GM12878 (cell line): ENCODE data around the gene MBNL1. TPM values are rescaled to one million over a fixed set of nuclear protein-coding genes. Genes with fewer than 3 reads are reported as not detected.

Experiments
- ATAC-seq: fragments of 200-7000 bp; cut with Tn5 transposase; 3 replicates; pipeline ENCODE4 v1.9.1; 2020; ENCODE audit warnings: mild to moderate bottlenecking, moderate library complexity
- BruUV-seq: library from RNA; stranded (reverse); fragments of 400-500 nt; replicated peaks from 2 replicates; lab custom pipeline; 2021; lab: Mats Ljungman, UMichigan
- CTCF ChIA-PET: fragments of 300-600 bp; sonication (Branson Sonifier 250); formaldehyde crosslinking; extraction: SDS; loops from one replicate; lab custom pipeline; 2021; ENCODE audit warnings: inconsistent platforms; lab: Yijun Ruan, JAX
- POLR2A ChIA-PET: fragments of 350-600 bp; formaldehyde crosslinking; extraction: SDS; loops from one replicate; lab custom pipeline; 2021; ENCODE audit warnings: inconsistent platforms; lab: Charles Lee
- RAD21 ChIA-PET: fragments of 300-600 bp; sonication (Branson Sonifier 250); formaldehyde crosslinking; loops from one replicate; lab custom pipeline; 2023; ENCODE audit warnings: antibody characterized with exemption; ENCODE audit not compliant: unreplicated experiment; lab: Charles Lee
- SMC1A ChIA-PET: fragments of 300-600 bp; sonication (Branson Sonifier 250); formaldehyde crosslinking; loops from one replicate; lab custom pipeline; 2023; ENCODE audit not compliant: unreplicated experiment, uncharacterized antibody; lab: Charles Lee
- DNase-seq: peaks from one replicate; pipeline ENCODE4 v3.0.0-alpha.2; 2011; ENCODE audit warnings: low read depth, low spot score
- FAIRE-seq: peaks from 3 replicates; lab custom pipeline; 2011; peaks lifted over from hg19 to GRCh38; lab: Jason Lieb, UNC
- H2AFZ ChIP-seq: 2 replicates; pipeline ENCODE4 v1.6.0; 2011; ENCODE audit warnings: low read depth, low read length, control low read depth; ENCODE audit not compliant: control insufficient read depth
- H3K27ac ChIP-seq: 2 replicates; pipeline ENCODE4 v1.5.1; 2011; ENCODE audit warnings: control low read depth; ENCODE audit not compliant: control insufficient read depth, insufficient read depth
- H3K27me3 ChIP-seq, 2 experiments: replicated peaks in 1 of 2; 2 replicates each; pipeline versions ENCODE4 v1.6.0 to v1.6.1; 2011; ENCODE audit warnings: low read length in 1 of 2; ENCODE audit not compliant: control insufficient read depth in 2 of 2, insufficient read depth in 2 of 2
- H3K36me3 ChIP-seq, 2 experiments: 2 replicates each; pipeline ENCODE4 v1.5.1; 2011; ENCODE audit warnings: low read length in 1 of 2; ENCODE audit not compliant: control insufficient read depth in 2 of 2, insufficient read depth in 2 of 2
- H3K4me1 ChIP-seq: 2 replicates; pipeline ENCODE4 v1.6.1; 2011; ENCODE audit warnings: mild to moderate bottlenecking, low read length, moderate library complexity, mixed read lengths; ENCODE audit not compliant: control insufficient read depth, insufficient read depth
- H3K4me2 ChIP-seq: 2 replicates; pipeline ENCODE4 v1.6.0; 2011; ENCODE audit warnings: control low read depth; ENCODE audit not compliant: control insufficient read depth, insufficient read depth
- H3K4me3 ChIP-seq: fragments of 200-600 bp; sonication (generic); 2 replicates; pipeline ENCODE4 v1.5.1; 2016
- H3K79me2 ChIP-seq: 2 replicates; pipeline ENCODE4 v1.6.0; 2011; ENCODE audit warnings: low read length; ENCODE audit not compliant: control insufficient read depth, insufficient read depth
- H3K9ac ChIP-seq: 2 replicates; pipeline ENCODE4 v1.8.0; 2011; ENCODE audit warnings: low read length, control low read depth, mixed read lengths; ENCODE audit not compliant: control insufficient read depth, insufficient read depth
- H3K9me3 ChIP-seq: replicated peaks from 3 replicates; pipeline ENCODE4 v1.5.1; 2011; ENCODE audit warnings: mild to moderate bottlenecking, low read length; ENCODE audit not compliant: control insufficient read depth, insufficient read depth
- H4K20me1 ChIP-seq: 2 replicates; pipeline ENCODE4 v1.6.0; 2011; ENCODE audit not compliant: control insufficient read depth, insufficient read depth
- E2F8 ChIP-seq: fragments of 450-650 bp; IDR thresholded peaks from 2 replicates; pipeline ENCODE4 v1.6.1; 2018; ENCODE audit warnings: mild to moderate bottlenecking, low read depth, moderate library complexity; ENCODE audit not compliant: partially characterized antibody
- ELK1 ChIP-seq: IDR thresholded peaks from 2 replicates; pipeline ENCODE4 v1.6.1; 2012; ENCODE audit warnings: low read depth, low read length, improper control_type of control experiment
- WGBS: methylation state at CpG from one replicate; pipeline ENCODE4 v1.1.6; 2016; ENCODE audit warnings: low lambda C conversion rate; ENCODE audit not compliant: insufficient replicate concordance, insufficient coverage; ENCODE audit errors: missing lambda C conversion rate; 5-methylcytosine and 5-hydroxymethylcytosine counted together
- in situ Hi-C: fragments of 300-500 bp; cut with MboI; formaldehyde crosslinking; loops from 9 replicates; pipeline ENCODE4 v1.14.3; 2018; ENCODE audit warnings: mixed read lengths
- intact Hi-C: fragments of 100-400 bp; cut with micrococcal nuclease; formaldehyde crosslinking; loops from one replicate; pipeline ENCODE4 v1.14.2; 2022; ENCODE audit not compliant: unreplicated experiment
- polyA plus RNA-seq, 11 experiments: library from polyadenylated mRNA; depleted of rRNA in 4 of 11; unstranded in 6 of 11; stranded (reverse) in 5 of 11; fragments of >200 nt; fragmentation: Nextera tagmentation in 4 of 11; fragmentation: Illumina TruSeq in 1 of 11; extraction: Ambion mirVana in 4 of 11; extraction: Trizol in 1 of 11; gene quantifications; 1 replicate in 1 of 11; 2 replicates in 10 of 11; pipeline versions ENCODE4 v1.2.1 to v1.2.3, GENCODE V29; 2011 to 2016; ENCODE audit warnings: inconsistent platforms in 2 of 11, missing spikeins in 2 of 11, low read depth in 1 of 11
- total RNA-seq, 4 experiments: library from RNA; depleted of rRNA in 3 of 4; stranded (reverse); fragments of >200 nt in 3 of 4; fragmentation: Illumina TruSeq in 1 of 4; extraction: Trizol in 1 of 4; gene quantifications; 2 replicates each; pipeline versions ENCODE4 v1.2.1 to v1.2.3, GENCODE V29; 2013 to 2021
- TF ChIP-seq, protein P1 (sequence below): IDR thresholded peaks from 2 replicates; pipeline ENCODE4 v1.6.1; 2012; ENCODE audit warnings: improper control_type of control experiment, low read depth, low read length; ENCODE audit not compliant: insufficient replicate concordance

The MBNL1 gene
- total and polyA plus RNA-seq, 10 of the 15 experiments (the other 5 are each of a cell fraction or from before 2014, with no cell fraction given): 59.6 to 337 (median 143) TPM

GRCh38 chr3:152283492-152284381, 15.0 kb downstream of the MBNL1 start (continued):
- no peak for TF ChIP-seq E2F8
- TF ChIP-seq, all 136 proteins: peak for 5

DNA sequence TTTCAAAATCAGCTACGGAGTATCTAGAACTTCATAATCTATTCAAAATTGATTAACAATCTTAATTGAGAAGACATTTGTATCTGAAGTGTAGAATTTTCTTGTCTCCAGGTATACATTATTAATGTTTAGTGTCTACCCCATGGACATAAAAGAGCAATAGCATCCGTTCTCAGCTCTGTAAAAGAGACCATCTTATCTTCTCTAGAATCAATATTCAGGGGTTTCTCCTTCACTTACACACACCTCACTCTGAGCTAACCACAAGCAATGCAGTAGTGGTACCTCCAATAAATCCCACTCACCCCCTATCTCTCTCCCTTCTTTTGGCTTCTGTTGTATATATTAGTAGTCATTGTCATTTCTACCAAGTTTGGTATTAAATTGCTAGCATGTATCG, 16.2 kb downstream of the MBNL1 start:
- Histone ChIP-seq H4K20me1 (no peaks in the 10 kb centered on the region; the same call in 1 of the 2 replicates), H3K9ac (no peak overlapping the region), H3K36me3 (peaks cover 0 to 4% of the 10 kb centered on the region in 2 experiments; a peak in 1 of 4 replicates), H3K27me3 (no peaks in the 10 kb centered on the region), H2AFZ (no peak overlapping the region), H3K4me3 (no peak overlapping the region), H3K4me2 (peak overlapping the region; percentile 44; the same call in 1 of the 2 replicates), H3K9me3 (peaks cover 8% of the 10 kb centered on the region; the same call in 2 of the 3 replicates), H3K27ac (no peak overlapping the region), H3K4me1 (peaks cover 32% of the 10 kb centered on the region), H3K79me2 (peaks cover 95% of the 10 kb centered on the region)
- FAIRE-seq: no peak
- in situ Hi-C loops: no loop called here
- 60% methylated on average over 3 of the region's 3 CpGs for WGBS
- ChIA-PET CTCF (interaction anchor here (0.7 to 6.0 kb wide), 9 partner anchors 9 to 229 kb away, joined by 3 to 34 read pairs (median 4); no protein-coding TSS in a partner anchor), RAD21 (interaction anchor here (0.9 to 7.0 kb wide), 10 partner anchors 10 to 159 kb away, joined by 3 to 53 read pairs (median 4); partner anchors contain the start of gene MBNL1), POLR2A (interaction anchor here (1.0 kb wide), 1 partner anchor 15 kb away, joined by 3 read pairs; no protein-coding TSS in a partner anchor), SMC1A (interaction anchor here (1.0 to 10.3 kb wide), 12 partner anchors 9 to 158 kb away, joined by 3 to 115 read pairs (median 8); no protein-coding TSS in a partner anchor)
- intact Hi-C loops: no loop called here
- ATAC-seq: no peak
- no peak for DNase-seq
- TF ChIP-seq, protein P1, sequence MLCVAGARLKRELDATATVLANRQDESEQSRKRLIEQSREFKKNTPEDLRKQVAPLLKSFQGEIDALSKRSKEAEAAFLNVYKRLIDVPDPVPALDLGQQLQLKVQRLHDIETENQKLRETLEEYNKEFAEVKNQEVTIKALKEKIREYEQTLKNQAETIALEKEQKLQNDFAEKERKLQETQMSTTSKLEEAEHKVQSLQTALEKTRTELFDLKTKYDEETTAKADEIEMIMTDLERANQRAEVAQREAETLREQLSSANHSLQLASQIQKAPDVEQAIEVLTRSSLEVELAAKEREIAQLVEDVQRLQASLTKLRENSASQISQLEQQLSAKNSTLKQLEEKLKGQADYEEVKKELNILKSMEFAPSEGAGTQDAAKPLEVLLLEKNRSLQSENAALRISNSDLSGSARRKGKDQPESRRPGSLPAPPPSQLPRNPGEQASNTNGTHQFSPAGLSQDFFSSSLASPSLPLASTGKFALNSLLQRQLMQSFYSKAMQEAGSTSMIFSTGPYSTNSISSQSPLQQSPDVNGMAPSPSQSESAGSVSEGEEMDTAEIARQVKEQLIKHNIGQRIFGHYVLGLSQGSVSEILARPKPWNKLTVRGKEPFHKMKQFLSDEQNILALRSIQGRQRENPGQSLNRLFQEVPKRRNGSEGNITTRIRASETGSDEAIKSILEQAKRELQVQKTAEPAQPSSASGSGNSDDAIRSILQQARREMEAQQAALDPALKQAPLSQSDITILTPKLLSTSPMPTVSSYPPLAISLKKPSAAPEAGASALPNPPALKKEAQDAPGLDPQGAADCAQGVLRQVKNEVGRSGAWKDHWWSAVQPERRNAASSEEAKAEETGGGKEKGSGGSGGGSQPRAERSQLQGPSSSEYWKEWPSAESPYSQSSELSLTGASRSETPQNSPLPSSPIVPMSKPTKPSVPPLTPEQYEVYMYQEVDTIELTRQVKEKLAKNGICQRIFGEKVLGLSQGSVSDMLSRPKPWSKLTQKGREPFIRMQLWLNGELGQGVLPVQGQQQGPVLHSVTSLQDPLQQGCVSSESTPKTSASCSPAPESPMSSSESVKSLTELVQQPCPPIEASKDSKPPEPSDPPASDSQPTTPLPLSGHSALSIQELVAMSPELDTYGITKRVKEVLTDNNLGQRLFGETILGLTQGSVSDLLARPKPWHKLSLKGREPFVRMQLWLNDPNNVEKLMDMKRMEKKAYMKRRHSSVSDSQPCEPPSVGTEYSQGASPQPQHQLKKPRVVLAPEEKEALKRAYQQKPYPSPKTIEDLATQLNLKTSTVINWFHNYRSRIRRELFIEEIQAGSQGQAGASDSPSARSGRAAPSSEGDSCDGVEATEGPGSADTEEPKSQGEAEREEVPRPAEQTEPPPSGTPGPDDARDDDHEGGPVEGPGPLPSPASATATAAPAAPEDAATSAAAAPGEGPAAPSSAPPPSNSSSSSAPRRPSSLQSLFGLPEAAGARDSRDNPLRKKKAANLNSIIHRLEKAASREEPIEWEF: peak; percentile 25
- TF ChIP-seq ELK1: no peak
- BruUV-seq: no TSS peak
